Chondrocyte (in vitro differentiated cells): ENCODE measurements around the gene UBL3. TPM values are rescaled to one million over a fixed set of nuclear protein-coding genes. Genes with fewer than 3 reads are reported as not detected.
A peak's percentile ranks its signal among the peaks of the same experiment; 100 is the strongest.

Experiments used
- DNase-seq: peaks from one replicate; pipeline ENCODE4 v3.0.0; 2021; ENCODE audit warnings: mixed read lengths, low spot score
- H3K27ac Mint-ChIP-seq: one replicate; pipeline ENCODE4 v1.8.0; 2021; ENCODE audit warnings: mild to moderate bottlenecking, moderate library complexity, mixed read lengths; ENCODE audit not compliant: unreplicated experiment
- H3K27me3 Mint-ChIP-seq: 2 replicates; pipeline ENCODE4 v1.8.0; 2021; ENCODE audit warnings: low read depth, mixed read lengths
- H3K36me3 Mint-ChIP-seq: 2 replicates; pipeline ENCODE4 v1.8.0; 2021; ENCODE audit warnings: low read depth, mixed read lengths
- H3K4me1 Mint-ChIP-seq: 2 replicates; pipeline ENCODE4 v1.8.0; 2021; ENCODE audit warnings: low read depth, mild to moderate bottlenecking, mixed read lengths
- H3K4me3 Mint-ChIP-seq: one replicate; pipeline ENCODE4 v1.8.0; 2021; ENCODE audit warnings: mild to moderate bottlenecking, moderate library complexity, mixed read lengths; ENCODE audit not compliant: unreplicated experiment
- H3K9me3 Mint-ChIP-seq: 2 replicates; pipeline ENCODE4 v1.8.0; 2021; ENCODE audit warnings: low read depth, mixed read lengths
- total RNA-seq: library from RNA; stranded (reverse); gene quantifications from 3 replicates; pipeline ENCODE4 v1.2.1, GENCODE V29; 2021
- TF ChIP-seq, protein P1 (sequence below): fragments of 200-600 bp; sonication (generic); IDR thresholded peaks from 2 replicates; pipeline ENCODE4 v1.5.0; 2021; ENCODE audit warnings: antibody characterized with exemption, mild to moderate bottlenecking, moderate library complexity

UBL3 gene
- total RNA-seq, 1 donor from 2014 or later = 21.3 TPM

DNA sequence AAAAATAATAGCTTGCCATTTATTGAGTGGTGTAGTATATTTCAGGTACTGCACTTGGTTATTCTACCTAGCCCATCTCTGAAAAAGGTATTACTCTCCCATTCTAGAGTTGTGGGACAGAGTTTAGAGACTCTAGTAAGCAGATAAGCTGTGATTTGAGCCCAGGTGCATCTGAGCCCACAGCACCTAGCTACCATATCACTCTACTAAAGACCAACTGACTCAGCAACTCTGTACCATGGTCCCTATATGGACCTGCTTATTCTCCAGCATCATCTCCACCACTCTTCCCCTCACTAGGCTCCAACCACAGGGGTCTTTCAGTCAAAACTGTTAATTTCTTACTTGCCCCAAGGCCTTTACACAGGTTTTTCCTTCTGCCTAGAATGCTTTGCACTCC is 64.4 kb downstream of the UBL3 start:
- H3K27ac Mint-ChIP-seq = peak overlapping the region; percentile 36
- TF ChIP-seq, protein P1, sequence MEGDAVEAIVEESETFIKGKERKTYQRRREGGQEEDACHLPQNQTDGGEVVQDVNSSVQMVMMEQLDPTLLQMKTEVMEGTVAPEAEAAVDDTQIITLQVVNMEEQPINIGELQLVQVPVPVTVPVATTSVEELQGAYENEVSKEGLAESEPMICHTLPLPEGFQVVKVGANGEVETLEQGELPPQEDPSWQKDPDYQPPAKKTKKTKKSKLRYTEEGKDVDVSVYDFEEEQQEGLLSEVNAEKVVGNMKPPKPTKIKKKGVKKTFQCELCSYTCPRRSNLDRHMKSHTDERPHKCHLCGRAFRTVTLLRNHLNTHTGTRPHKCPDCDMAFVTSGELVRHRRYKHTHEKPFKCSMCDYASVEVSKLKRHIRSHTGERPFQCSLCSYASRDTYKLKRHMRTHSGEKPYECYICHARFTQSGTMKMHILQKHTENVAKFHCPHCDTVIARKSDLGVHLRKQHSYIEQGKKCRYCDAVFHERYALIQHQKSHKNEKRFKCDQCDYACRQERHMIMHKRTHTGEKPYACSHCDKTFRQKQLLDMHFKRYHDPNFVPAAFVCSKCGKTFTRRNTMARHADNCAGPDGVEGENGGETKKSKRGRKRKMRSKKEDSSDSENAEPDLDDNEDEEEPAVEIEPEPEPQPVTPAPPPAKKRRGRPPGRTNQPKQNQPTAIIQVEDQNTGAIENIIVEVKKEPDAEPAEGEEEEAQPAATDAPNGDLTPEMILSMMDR = no peak
- H3K4me1 Mint-ChIP-seq = peaks cover 19% of the 10 kb centered on the region
- H3K9me3 Mint-ChIP-seq = no peaks in the 10 kb centered on the region
- DNase-seq = no peak
- H3K4me3 Mint-ChIP-seq = no peak overlapping the region
- no peaks in the 10 kb centered on the region for H3K36me3 Mint-ChIP-seq
- H3K27me3 Mint-ChIP-seq = no peaks in the 10 kb centered on the region

DNA sequence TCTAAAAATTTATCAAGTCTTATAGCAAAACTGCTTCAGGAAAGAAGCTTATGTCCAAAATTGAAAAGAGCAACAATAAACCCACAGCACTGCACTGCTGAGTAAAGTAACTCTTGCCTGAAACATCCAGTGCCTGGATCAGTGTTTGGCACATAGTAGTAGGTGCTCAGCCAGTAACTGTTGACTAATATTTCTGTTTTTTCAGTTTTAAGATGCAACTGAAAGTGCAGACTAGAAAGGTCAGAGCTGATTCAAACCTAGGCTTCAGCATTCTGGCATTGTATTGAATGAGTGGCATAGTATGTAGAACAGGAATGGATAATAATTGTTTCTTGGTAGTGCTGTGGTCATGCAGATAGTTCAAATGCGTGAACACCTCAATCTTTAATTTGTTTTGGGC is 67.6 kb downstream of the UBL3 start:
- DNase-seq = no peak
- H3K9me3 Mint-ChIP-seq = no peaks in the 10 kb centered on the region
- no peaks in the 10 kb centered on the region for H3K36me3 Mint-ChIP-seq
- H3K27ac Mint-ChIP-seq = no peak overlapping the region
- no peaks in the 10 kb centered on the region for H3K27me3 Mint-ChIP-seq
- H3K4me3 Mint-ChIP-seq = no peak overlapping the region
- TF ChIP-seq, protein P1 = no peak
- H3K4me1 Mint-ChIP-seq = peaks cover 16% of the 10 kb centered on the region

DNA sequence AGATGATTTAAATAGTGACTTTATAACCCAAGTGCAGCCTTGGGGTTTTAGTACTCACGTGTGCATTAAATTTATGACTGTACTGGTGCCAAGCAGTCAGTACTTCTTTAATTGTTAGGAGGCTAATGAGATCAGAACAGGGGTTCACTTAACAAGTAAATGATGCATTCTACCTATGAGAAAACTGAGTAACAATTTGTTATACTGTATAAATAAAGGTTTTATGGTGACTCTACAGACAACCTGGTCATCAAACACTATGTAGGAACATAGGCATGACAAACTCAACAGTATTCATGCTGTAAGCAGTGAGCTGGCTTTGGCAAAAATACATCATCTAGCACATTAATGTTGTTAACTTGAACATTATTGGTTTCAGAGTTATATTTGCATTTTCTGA is 75.6 kb downstream of the UBL3 start:
- TF ChIP-seq, protein P1 = no peak
- Mint-ChIP-seq H3K9me3 (no peaks in the 10 kb centered on the region), H3K4me3 (no peak overlapping the region), H3K4me1 (no peaks in the 10 kb centered on the region), H3K27ac (no peak overlapping the region), H3K27me3 (no peaks in the 10 kb centered on the region), H3K36me3 (no peaks in the 10 kb centered on the region)
- no peak for DNase-seq

DNA sequence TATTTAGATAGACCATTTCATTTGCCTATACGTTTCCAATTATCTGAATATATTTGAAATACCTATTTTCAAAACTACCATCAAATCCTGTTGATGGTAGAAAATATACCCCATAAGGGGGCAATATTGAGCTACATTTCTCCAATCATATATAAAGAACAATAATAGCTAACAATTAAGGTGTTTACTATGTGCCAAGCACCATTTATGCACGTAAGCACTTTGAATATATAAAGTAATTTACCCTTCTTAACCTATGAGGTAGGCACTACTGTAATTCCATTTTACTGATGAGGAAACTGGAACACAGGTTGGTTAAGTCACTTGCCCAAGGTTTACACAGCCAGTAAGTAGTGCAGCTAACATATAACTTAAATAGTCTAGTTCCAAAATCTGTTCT is 79.2 kb downstream of the UBL3 start:
- no peak for DNase-seq
- no peaks in the 10 kb centered on the region for H3K4me1 Mint-ChIP-seq
- no peak overlapping the region for H3K27ac Mint-ChIP-seq
- peaks cover 5% of the 10 kb centered on the region for H3K36me3 Mint-ChIP-seq
- H3K4me3 Mint-ChIP-seq = no peak overlapping the region
- TF ChIP-seq, protein P1 = peak; percentile 86
- no peaks in the 10 kb centered on the region for H3K27me3 Mint-ChIP-seq
- no peaks in the 10 kb centered on the region for H3K9me3 Mint-ChIP-seq

DNA sequence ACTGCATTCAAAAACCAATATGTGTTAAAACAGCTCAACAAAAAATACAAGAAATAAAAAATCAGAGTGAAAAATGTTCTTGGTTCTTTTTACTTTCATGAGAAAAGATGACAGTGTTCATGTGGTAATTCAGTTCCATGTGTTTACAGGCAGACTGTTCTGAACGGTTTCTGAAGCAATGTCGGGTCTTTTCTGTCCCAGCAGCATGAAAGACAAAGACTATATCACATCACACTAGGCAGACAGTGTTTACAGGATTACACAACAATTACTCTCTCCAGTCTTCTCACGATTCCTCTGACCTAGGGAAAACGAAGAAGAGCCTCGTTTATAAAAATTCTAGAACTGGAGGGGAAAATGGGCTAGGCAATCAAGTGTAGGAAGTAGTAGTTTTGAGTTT is 83.4 kb downstream of the UBL3 start:
- no peaks in the 10 kb centered on the region for H3K9me3 Mint-ChIP-seq
- DNase-seq = no peak
- H3K27me3 Mint-ChIP-seq = no peaks in the 10 kb centered on the region
- TF ChIP-seq, protein P1 = no peak
- H3K4me1 Mint-ChIP-seq = peaks cover 8% of the 10 kb centered on the region
- H3K36me3 Mint-ChIP-seq = peaks cover 7% of the 10 kb centered on the region
- no peak overlapping the region for H3K4me3 Mint-ChIP-seq
- H3K27ac Mint-ChIP-seq = no peak overlapping the region
